ENCODE measurements around the gene HSPA4.

GRCh38 chr5:133147411-133147810, 95.6 kb downstream of the HSPA4 start:
- no peak for TF ChIP-seq CTCF (IDR thresholded peaks at IDR 0.05)
- no peak for TF ChIP-seq POLR2A (IDR thresholded peaks at IDR 0.05)

Data from adrenal gland (tissue), 5 donors.